Thoracic aorta (tissue), 2 donors: ENCODE data around the gene DYNC2I2. TPM values are rescaled to one million over a fixed set of nuclear protein-coding genes. Genes with fewer than 3 reads are reported as not detected.

Experiments
- ATAC-seq: fragments of 150-250 bp; one replicate; pipeline ENCODE4 v1.8.0; 2017; ENCODE audit warnings: low read depth; ENCODE audit not compliant: insufficient number of reproducible peaks, low FRiP score
- DNase-seq: peaks from one replicate; pipeline ENCODE4 v3.0.0-alpha.2; 2020; ENCODE audit warnings: low spot score
- H3K27ac ChIP-seq, 2 donors: fragments of 200-600 bp; sonication (generic); 1 replicate in 1 of 2; 2 replicates in 1 of 2; pipeline ENCODE4 v1.5.1; 2016; ENCODE audit warnings: mild to moderate bottlenecking in 2 of 2, moderate library complexity in 2 of 2
- H3K27me3 ChIP-seq: fragments of 200-600 bp; sonication (generic); replicated peaks from 2 replicates; pipeline ENCODE4 v1.6.0; 2016; ENCODE audit warnings: mild to moderate bottlenecking; ENCODE audit not compliant: insufficient read depth
- H3K36me3 ChIP-seq: fragments of 200-600 bp; sonication (generic); one replicate; pipeline ENCODE4 v1.5.1; 2016
- H3K4me1 ChIP-seq, 2 donors: fragments of 200-600 bp; sonication (generic); 1 replicate in 1 of 2; 2 replicates in 1 of 2; pipeline versions ENCODE4 v1.5.1 to v1.6.0; 2016; ENCODE audit warnings: low read depth in 2 of 2, mild to moderate bottlenecking in 1 of 2; ENCODE audit not compliant: control insufficient read depth in 1 of 2
- H3K4me3 ChIP-seq: fragments of 200-600 bp; sonication (generic); 2 replicates; pipeline ENCODE4 v1.5.1; 2016; ENCODE audit warnings: mild to moderate bottlenecking
- H3K9me3 ChIP-seq: fragments of 200-600 bp; sonication (generic); 2 replicates; pipeline ENCODE4 v1.5.1; 2016
- total RNA-seq, 2 donors: library from RNA; depleted of rRNA; stranded (reverse); fragments of >200 nt; gene quantifications; one replicate each; pipeline versions ENCODE4 v1.1.0 to v1.2.3, GENCODE V29; 2016
- TF ChIP-seq, protein P1 (sequence below): fragments of 200-600 bp; sonication (generic); IDR thresholded peaks from one replicate; pipeline ENCODE4 v1.5.1; 2019; ENCODE audit warnings: antibody characterized with exemption

Gene DYNC2I2
- total RNA-seq, 2 donors from 2014 or later, result 30.8 to 43.9 TPM

DNA sequence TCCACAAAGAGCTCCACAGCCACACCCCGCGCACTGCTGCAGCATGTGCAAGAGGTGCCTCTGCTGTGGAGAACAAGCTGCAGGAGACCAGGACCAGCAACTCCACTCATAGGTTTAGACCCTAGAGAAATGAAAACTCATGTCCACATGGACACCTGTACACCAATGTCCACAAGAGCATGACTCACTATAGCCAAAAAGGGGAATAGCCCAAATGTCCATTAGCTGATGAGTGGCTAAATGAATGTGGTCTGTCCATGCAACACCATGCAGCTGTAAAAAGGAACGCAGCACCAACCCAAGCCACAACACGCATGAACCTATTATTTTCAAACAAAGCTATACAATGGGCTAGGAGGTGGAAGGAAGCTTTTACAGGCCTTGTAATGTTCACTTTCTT lies 18.1 kb downstream of the DYNC2I2 start:
- DNase-seq (no peak), ATAC-seq (no peak)
- Histone ChIP-seq H3K36me3 (peaks cover 9% of the 10 kb centered on the region), H3K27me3 (no peaks in the 10 kb centered on the region), H3K4me1 (peaks cover 13 to 26% of the 10 kb centered on the region in 2 donors), H3K27ac (no peak overlapping the region), H3K4me3 (no peak overlapping the region), H3K9me3 (no peaks in the 10 kb centered on the region)
- TF ChIP-seq, protein P1, sequence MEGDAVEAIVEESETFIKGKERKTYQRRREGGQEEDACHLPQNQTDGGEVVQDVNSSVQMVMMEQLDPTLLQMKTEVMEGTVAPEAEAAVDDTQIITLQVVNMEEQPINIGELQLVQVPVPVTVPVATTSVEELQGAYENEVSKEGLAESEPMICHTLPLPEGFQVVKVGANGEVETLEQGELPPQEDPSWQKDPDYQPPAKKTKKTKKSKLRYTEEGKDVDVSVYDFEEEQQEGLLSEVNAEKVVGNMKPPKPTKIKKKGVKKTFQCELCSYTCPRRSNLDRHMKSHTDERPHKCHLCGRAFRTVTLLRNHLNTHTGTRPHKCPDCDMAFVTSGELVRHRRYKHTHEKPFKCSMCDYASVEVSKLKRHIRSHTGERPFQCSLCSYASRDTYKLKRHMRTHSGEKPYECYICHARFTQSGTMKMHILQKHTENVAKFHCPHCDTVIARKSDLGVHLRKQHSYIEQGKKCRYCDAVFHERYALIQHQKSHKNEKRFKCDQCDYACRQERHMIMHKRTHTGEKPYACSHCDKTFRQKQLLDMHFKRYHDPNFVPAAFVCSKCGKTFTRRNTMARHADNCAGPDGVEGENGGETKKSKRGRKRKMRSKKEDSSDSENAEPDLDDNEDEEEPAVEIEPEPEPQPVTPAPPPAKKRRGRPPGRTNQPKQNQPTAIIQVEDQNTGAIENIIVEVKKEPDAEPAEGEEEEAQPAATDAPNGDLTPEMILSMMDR, result no peak

GRCh38 chr9:128637656-128638055 lies 19.0 kb downstream of the DYNC2I2 start:
- peaks cover 13 to 26% of the 10 kb centered on the region in 2 donors for H3K4me1 ChIP-seq
- TF ChIP-seq, protein P1, result no peak
- H3K4me3 ChIP-seq, result no peak overlapping the region
- no peaks in the 10 kb centered on the region for H3K9me3 ChIP-seq
- no peaks in the 10 kb centered on the region for H3K27me3 ChIP-seq
- DNase-seq (no peak), ATAC-seq (no peak)
- H3K36me3 ChIP-seq, result peaks cover 19% of the 10 kb centered on the region
- H3K27ac ChIP-seq, result peak overlapping the region; percentile 34 to 90

- TF ChIP-seq, protein P1, result no peak
- H3K4me3 ChIP-seq, result no peak overlapping the region
- DNase-seq (no peak), ATAC-seq (no peak)
- H3K36me3 ChIP-seq, result peaks cover 27% of the 10 kb centered on the region
- peaks cover 13 to 26% of the 10 kb centered on the region in 2 donors for H3K4me1 ChIP-seq
- H3K27me3 ChIP-seq, result no peaks in the 10 kb centered on the region
- H3K9me3 ChIP-seq, result no peaks in the 10 kb centered on the region
- H3K27ac ChIP-seq, result peak overlapping the region; percentile 90 to 95
Observed at GRCh38 chr9:128636556-128637530, 19.8 kb downstream of the DYNC2I2 start.

- Histone ChIP-seq H3K27me3 (no peaks in the 10 kb centered on the region), H3K4me1 (peaks cover 13 to 26% of the 10 kb centered on the region in 2 donors), H3K9me3 (no peaks in the 10 kb centered on the region), H3K27ac (peak overlapping the region; percentile 90 to 95), H3K4me3 (no peak overlapping the region), H3K36me3 (peaks cover 35% of the 10 kb centered on the region)
- TF ChIP-seq, protein P1, result no peak
- DNase-seq (no peak), ATAC-seq (no peak)
Observed at GRCh38 chr9:128636024-128636390, 20.6 kb downstream of the DYNC2I2 start.

DNA sequence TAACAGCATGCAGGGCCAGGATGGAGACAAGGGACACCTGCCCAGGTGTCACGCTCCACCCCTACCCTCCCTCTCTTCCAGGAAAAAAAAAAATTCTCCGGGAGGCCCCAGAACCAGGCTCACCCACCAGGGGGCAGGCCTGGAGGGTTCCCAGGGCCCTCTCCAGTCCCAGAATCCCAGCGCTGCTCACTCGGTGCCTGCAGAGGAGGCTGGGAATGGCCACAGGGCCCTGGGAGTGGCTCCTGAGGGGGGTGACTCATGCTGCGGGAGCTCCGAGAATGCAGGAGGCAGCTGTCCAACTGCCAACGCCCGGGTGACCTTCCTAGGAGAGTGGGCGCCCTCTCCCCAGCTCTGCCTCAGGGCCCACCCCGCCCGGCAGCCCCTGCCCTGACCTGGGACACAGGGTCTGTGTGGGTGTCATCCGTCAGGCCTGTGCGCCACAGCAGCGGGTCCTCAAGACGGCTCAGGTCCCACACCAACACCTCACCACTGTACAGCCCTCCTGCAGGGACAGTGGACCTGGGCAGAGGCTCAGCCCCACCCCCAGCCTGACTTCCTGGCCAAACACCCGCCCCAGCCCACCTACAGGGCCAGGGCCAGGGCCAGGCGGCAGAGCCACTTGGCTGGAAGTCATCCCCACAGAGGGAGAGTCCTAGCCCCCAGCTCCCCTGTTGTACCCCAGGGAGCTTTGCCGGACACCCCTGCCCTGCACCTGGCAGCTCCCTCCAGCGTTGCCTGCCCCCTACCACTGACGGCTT lies 21.2 kb downstream of the DYNC2I2 start:
- peak; percentile 83 for ATAC-seq
- no peaks in the 10 kb centered on the region for H3K9me3 ChIP-seq
- TF ChIP-seq, protein P1, result peak; percentile 86
- H3K4me1 ChIP-seq, result peaks cover 13 to 26% of the 10 kb centered on the region in 2 donors
- no peaks in the 10 kb centered on the region for H3K27me3 ChIP-seq
- peak; percentile 78 for DNase-seq
- H3K4me3 ChIP-seq, result peak overlapping the region; percentile 4
- peaks cover 39% of the 10 kb centered on the region for H3K36me3 ChIP-seq
- peak overlapping the region; percentile 90 to 95 for H3K27ac ChIP-seq
